Stomach (tissue), 9 donors: ENCODE results near the gene DDC. TPM values are rescaled to one million over a fixed set of nuclear protein-coding genes. Genes with fewer than 3 reads are reported as not detected.
"Not testable (repeated sequence)": the region's sequence is repeated elsewhere in the genome, so short reads cannot be mapped to it uniquely, and the experiment has no call there.

Experiments
- DNase-seq, 2 donors: peaks; one replicate each; pipeline versions ENCODE4 v3.0.0 to v3.0.0-alpha.2; 2013 to 2019
- H3K27ac ChIP-seq, 5 donors: fragments of 200-600 bp in 4 of 5; sonication (generic) in 4 of 5; one replicate each; pipeline ENCODE4 v1.5.1; 2013 to 2019; ENCODE audit warnings: mild to moderate bottlenecking in 1 of 5, moderate library complexity in 1 of 5
- H3K27me3 ChIP-seq, 3 donors: fragments of 200-600 bp; sonication (generic); one replicate each; pipeline ENCODE4 v1.5.1; 2017 to 2019; ENCODE audit warnings: mixed run types in 1 of 3
- H3K36me3 ChIP-seq, 4 donors: fragments of 200-600 bp; sonication (generic); 1 replicate in 3 of 4; 2 replicates in 1 of 4; pipeline ENCODE4 v1.5.1; 2016 to 2019
- H3K4me1 ChIP-seq, 4 donors: fragments of 200-600 bp; sonication (generic); one replicate each; pipeline ENCODE4 v1.5.1; 2016 to 2019
- H3K4me3 ChIP-seq, 4 donors: fragments of 200-600 bp; sonication (generic) in 3 of 4; one replicate each; pipeline ENCODE4 v1.5.1; 2016 to 2019; ENCODE audit warnings: mild to moderate bottlenecking in 1 of 4
- H3K9me3 ChIP-seq, 4 donors: fragments of 200-600 bp; sonication (generic); one replicate each; pipeline ENCODE4 v1.5.1; 2016 to 2019
- CTCF ChIP-seq, 7 experiments: fragments of 450-650 bp in 4 of 7; fragments of 200-600 bp in 3 of 7; sonication (generic) in 3 of 7; IDR thresholded peaks; one replicate each; pipeline ENCODE4 v1.5.1; 2016 to 2019; ENCODE audit warnings: antibody characterized with exemption in 7 of 7, control low read depth in 2 of 7, mild to moderate bottlenecking in 1 of 7
- EP300 ChIP-seq: sonication (generic); formaldehyde crosslinking; IDR thresholded peaks from one replicate; pipeline ENCODE4 v1.6.1; 2017; ENCODE audit warnings: antibody characterized with exemption
- POLR2A ChIP-seq, 4 donors: fragments of 450-650 bp; IDR thresholded peaks; one replicate each; pipeline ENCODE4 v1.6.1; 2016; ENCODE audit warnings: antibody characterized with exemption in 4 of 4, control low read depth in 2 of 4, mild to moderate bottlenecking in 1 of 4, moderate library complexity in 1 of 4
- POLR2AphosphoS5 ChIP-seq, 3 donors: sonication (generic); formaldehyde crosslinking; IDR thresholded peaks; one replicate each; pipeline ENCODE4 v1.6.1; 2016; ENCODE audit warnings: antibody characterized with exemption in 3 of 3
- WGBS, 5 donors: extraction: QIAGEN DNeasy Blood & Tissue Kit in 3 of 5; methylation state at CpG; one replicate each; pipeline versions ENCODE4 v1.1.5 to v1.1.7; 2013 to 2018; 5-methylcytosine and 5-hydroxymethylcytosine counted together
- intact Hi-C: fragments of 100-400 bp; cut with DNase I; formaldehyde crosslinking; loops from one replicate; pipeline ENCODE4 v1.15.1; 2023; ENCODE audit warnings: low total_unique reads
- polyA plus RNA-seq, 3 donors: library from polyadenylated mRNA; stranded (reverse); fragments of 200-250 nt; gene quantifications; one replicate each; pipeline ENCODE4 v1.2.3, GENCODE V29; 2013
- total RNA-seq, 5 donors: library from RNA; depleted of rRNA; stranded (reverse); fragments of >200 nt; gene quantifications; one replicate each; pipeline versions ENCODE4 v1.1.0 to v1.2.3, GENCODE V29; 2014 to 2016
- donor health status: healthy with polysubstance abuse.
- donor health status: Bipolar disorder and iron deficiency.
- donor health status: healthy.

Gene DDC
- total and polyA plus RNA-seq, 8 donors: 0.95 to 95.0 (median 4.7) TPM; not detected in 3

DNA sequence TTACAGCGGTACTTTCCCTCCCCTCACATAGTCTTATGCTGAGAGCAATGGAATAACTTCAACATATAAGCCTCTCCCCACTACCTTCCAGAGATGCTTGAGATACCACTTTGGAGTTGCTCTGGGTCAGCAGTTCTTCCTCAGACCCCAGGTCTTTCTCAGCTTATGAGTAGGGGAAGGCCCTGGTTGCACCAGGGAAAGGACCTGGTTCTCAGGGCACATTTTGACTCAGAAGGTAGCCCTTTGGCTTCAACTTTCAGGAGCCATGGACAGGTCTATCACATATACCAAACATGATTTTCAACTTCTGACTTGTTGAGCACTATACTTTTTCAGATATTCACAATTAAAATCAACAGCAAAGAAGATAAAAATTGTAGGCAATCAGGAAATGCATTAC, 103.5 kb downstream of the DDC start:
- DNase-seq: no peak
- Histone ChIP-seq H3K9me3 (no peaks in the 10 kb centered on the region), H3K4me3 (no peak overlapping the region), H3K4me1 (no peaks in the 10 kb centered on the region), H3K36me3 (no peaks in the 10 kb centered on the region), H3K27ac (no peak overlapping the region), H3K27me3 (no peaks in the 10 kb centered on the region)
- WGBS, 5 donors: 61 to 93% (median 75%) methylated on average over 1 of the region's 1 CpG
- no peak for TF ChIP-seq POLR2A (IDR thresholded peaks at IDR 0.05)
- TF ChIP-seq EP300: no peak
- TF ChIP-seq CTCF (IDR thresholded peaks at IDR 0.05): no peak
- no peak for TF ChIP-seq POLR2AphosphoS5 (IDR thresholded peaks at IDR 0.05)
- intact Hi-C loops: loop anchor here (10.0 kb wide), 1 partner anchor 213 kb away; no protein-coding TSS in a partner anchor

- H3K4me3 ChIP-seq, H3K36me3 ChIP-seq, intact Hi-C loops, DNase-seq, H3K27me3 ChIP-seq, H3K9me3 ChIP-seq, H3K27ac ChIP-seq, H3K4me1 ChIP-seq: not testable (repeated sequence)
- 95 to 98% (median 96%) methylated on average over 7 to 22 of the region's 27 CpGs for WGBS, 5 donors
Measured at GRCh38 chr7:50459183-50459582, 106.0 kb downstream of the DDC start.

GRCh38 chr7:50458651-50459050, 106.6 kb downstream of the DDC start:
- DNase-seq, H3K27me3 ChIP-seq, H3K36me3 ChIP-seq, H3K27ac ChIP-seq, H3K9me3 ChIP-seq, H3K4me1 ChIP-seq, H3K4me3 ChIP-seq, intact Hi-C loops: not testable (repeated sequence)
- 83 to 100% (median 87%) methylated on average over 1 to 4 of the region's 4 CpGs; no CpG with 5 or more reads in 1 of the 5 donors for WGBS, 5 donors

- H3K27me3 ChIP-seq: no peaks in the 10 kb centered on the region
- intact Hi-C loops: no loop called here
- H3K36me3 ChIP-seq: no peaks in the 10 kb centered on the region
- H3K4me3 ChIP-seq: no peak overlapping the region
- TF ChIP-seq EP300 (no peak), POLR2AphosphoS5 (IDR thresholded peaks at IDR 0.05) (no peak), CTCF (IDR thresholded peaks at IDR 0.05) (no peak), POLR2A (IDR thresholded peaks at IDR 0.05) (no peak)
- no peak for DNase-seq
- H3K27ac ChIP-seq: no peak overlapping the region
- H3K4me1 ChIP-seq: no peaks in the 10 kb centered on the region
- 68 to 71% (median 69%) methylated on average over 3 of the region's 3 CpGs for WGBS, 5 donors
- H3K9me3 ChIP-seq: no peaks in the 10 kb centered on the region
Measured at GRCh38 chr7:50456371-50457123, 108.7 kb downstream of the DDC start.

- TF ChIP-seq POLR2AphosphoS5 (IDR thresholded peaks at IDR 0.05): no peak
- TF ChIP-seq EP300: no peak
- no peak for TF ChIP-seq CTCF (IDR thresholded peaks at IDR 0.05)
- no peak for TF ChIP-seq POLR2A (IDR thresholded peaks at IDR 0.05)
- Histone ChIP-seq H3K27ac (no peak overlapping the region), H3K4me1 (peaks cover 0 to 5% (median 4%) of the 10 kb centered on the region in 4 donors), H3K4me3 (no peak overlapping the region), H3K9me3 (no peaks in the 10 kb centered on the region), H3K36me3 (no peaks in the 10 kb centered on the region), H3K27me3 (no peaks in the 10 kb centered on the region)
- intact Hi-C loops: no loop called here
- no peak for DNase-seq
Measured at GRCh38 chr7:50455658-50456057, 109.5 kb downstream of the DDC start.
